OCI-LY1 (cell line): ENCODE measurements around the gene MYO5B.

ENCODE experiments used
- H2AFZ ChIP-seq: fragments of 200-600 bp; sonication (generic), shearing (Covaris generic); 2 replicates; pipeline ENCODE4 v1.6.0; 2014; ENCODE audit warnings: antibody characterized with exemption, mild to moderate bottlenecking, low read length
- H3F3A ChIP-seq: fragments of 200-600 bp; sonication (generic), shearing (Covaris generic); 2 replicates; pipeline ENCODE4 v1.6.0; 2014; ENCODE audit warnings: mild to moderate bottlenecking, antibody characterized with exemption, low read length, moderate library complexity; ENCODE audit not compliant: insufficient read depth
- H3K27ac ChIP-seq: fragments of 200-600 bp; sonication (generic); 2 replicates; pipeline ENCODE4 v1.5.1; 2014; ENCODE audit warnings: low read length, mixed run types, mild to moderate bottlenecking, low read depth; ENCODE audit not compliant: poor library complexity, severe bottlenecking
- H3K27me3 ChIP-seq: fragments of 200-600 bp; sonication (generic); 2 replicates; pipeline ENCODE4 v1.6.0; 2014; ENCODE audit warnings: antibody characterized with exemption, mild to moderate bottlenecking, low read length, moderate library complexity; ENCODE audit not compliant: insufficient read depth
- H3K36me3 ChIP-seq: fragments of 200-600 bp; sonication (generic); 2 replicates; pipeline ENCODE4 v1.6.1; 2014; ENCODE audit warnings: mild to moderate bottlenecking, antibody characterized with exemption, low read length, moderate library complexity, mixed read lengths; ENCODE audit not compliant: insufficient read depth
- H3K4me1 ChIP-seq: fragments of 200-600 bp; sonication (generic); 2 replicates; pipeline ENCODE4 v1.5.1; 2014; ENCODE audit warnings: mild to moderate bottlenecking, low read length, moderate library complexity; ENCODE audit not compliant: insufficient read depth, severe bottlenecking
- H3K4me2 ChIP-seq: fragments of 200-600 bp; sonication (generic), shearing (Covaris generic); 2 replicates; pipeline ENCODE4 v1.6.1; 2014; ENCODE audit warnings: low read length
- H3K4me3 ChIP-seq: fragments of 200-600 bp; sonication (generic); 2 replicates; pipeline ENCODE4 v1.5.1; 2014; ENCODE audit warnings: low read length, low read depth, mild to moderate bottlenecking, mixed read lengths; ENCODE audit not compliant: poor library complexity, severe bottlenecking
- H3K79me2 ChIP-seq: fragments of 200-600 bp; shearing (Covaris generic); 2 replicates; pipeline ENCODE4 v1.6.1; 2016; ENCODE audit warnings: mixed run types, low read length, mixed read lengths; ENCODE audit not compliant: insufficient read depth
- H3K9ac ChIP-seq: fragments of 200-600 bp; sonication (generic), shearing (Covaris generic); 2 replicates; pipeline ENCODE4 v1.6.1; 2014; ENCODE audit warnings: mild to moderate bottlenecking, low read length, mixed read lengths
- H3K9me2 ChIP-seq: fragments of 200-600 bp; sonication (generic), shearing (Covaris generic); 2 replicates; pipeline ENCODE4 v1.6.1; 2014; ENCODE audit warnings: low read depth, mild to moderate bottlenecking, low read length, mixed read lengths
- H3K9me3 ChIP-seq: fragments of 200-600 bp; shearing (Covaris generic); 2 replicates; pipeline ENCODE4 v1.6.1; 2014; ENCODE audit warnings: low read length, mixed read lengths
- H4K20me1 ChIP-seq: fragments of 200-600 bp; sonication (generic), shearing (Covaris generic); 2 replicates; pipeline ENCODE4 v1.6.0; 2016; ENCODE audit warnings: mild to moderate bottlenecking, low read length; ENCODE audit not compliant: insufficient read depth
- EZH2 ChIP-seq: fragments of 200-600 bp; sonication (generic), shearing (Covaris generic); IDR thresholded peaks from 2 replicates; pipeline ENCODE4 v1.8.0; 2017; ENCODE audit warnings: borderline replicate concordance, mixed run types, mild to moderate bottlenecking, antibody characterized with exemption, low read length, moderate library complexity, mixed read lengths
- TF ChIP-seq, protein P1 (sequence below): fragments of 200-600 bp; sonication (generic), shearing (Covaris generic); IDR thresholded peaks from 2 replicates; pipeline ENCODE4 v1.5.1; 2017; ENCODE audit warnings: mild to moderate bottlenecking, antibody characterized with exemption, low read length, moderate library complexity, mixed read lengths

The MYO5B gene

DNA sequence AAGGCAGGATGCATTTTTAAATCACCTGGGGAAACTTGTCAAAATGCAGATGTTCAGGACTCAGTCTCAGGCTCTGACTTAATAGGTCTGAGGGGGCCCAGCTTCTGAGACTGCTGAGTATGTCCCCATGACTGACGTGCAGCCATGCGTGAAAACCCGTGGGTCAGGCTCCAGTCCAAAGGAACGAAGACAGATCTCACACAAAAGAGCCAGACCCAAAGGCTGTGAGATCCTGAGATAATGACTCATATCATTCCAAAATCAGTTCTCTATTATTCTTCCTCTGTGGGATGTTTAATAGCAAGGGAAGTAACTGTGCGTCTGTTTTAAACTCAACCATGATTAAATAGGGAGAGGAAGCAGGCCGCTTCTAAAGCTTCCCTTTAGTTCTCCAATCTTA lies 274.2 kb downstream of the MYO5B start:
- Histone ChIP-seq H3F3A (no peaks in the 10 kb centered on the region), H3K9me2 (no peaks in the 10 kb centered on the region), H3K79me2 (no peaks in the 10 kb centered on the region), H3K9me3 (no peaks in the 10 kb centered on the region), H3K27ac (no peak overlapping the region), H3K9ac (no peak overlapping the region), H2AFZ (no peak overlapping the region), H4K20me1 (no peaks in the 10 kb centered on the region), H3K4me1 (no peaks in the 10 kb centered on the region), H3K36me3 (no peaks in the 10 kb centered on the region), H3K4me3 (no peak overlapping the region), H3K4me2 (no peak overlapping the region), H3K27me3 (peaks cover 7% of the 10 kb centered on the region; the same call in 1 of the 2 replicates)
- no peak for TF ChIP-seq EZH2
- TF ChIP-seq, protein P1, sequence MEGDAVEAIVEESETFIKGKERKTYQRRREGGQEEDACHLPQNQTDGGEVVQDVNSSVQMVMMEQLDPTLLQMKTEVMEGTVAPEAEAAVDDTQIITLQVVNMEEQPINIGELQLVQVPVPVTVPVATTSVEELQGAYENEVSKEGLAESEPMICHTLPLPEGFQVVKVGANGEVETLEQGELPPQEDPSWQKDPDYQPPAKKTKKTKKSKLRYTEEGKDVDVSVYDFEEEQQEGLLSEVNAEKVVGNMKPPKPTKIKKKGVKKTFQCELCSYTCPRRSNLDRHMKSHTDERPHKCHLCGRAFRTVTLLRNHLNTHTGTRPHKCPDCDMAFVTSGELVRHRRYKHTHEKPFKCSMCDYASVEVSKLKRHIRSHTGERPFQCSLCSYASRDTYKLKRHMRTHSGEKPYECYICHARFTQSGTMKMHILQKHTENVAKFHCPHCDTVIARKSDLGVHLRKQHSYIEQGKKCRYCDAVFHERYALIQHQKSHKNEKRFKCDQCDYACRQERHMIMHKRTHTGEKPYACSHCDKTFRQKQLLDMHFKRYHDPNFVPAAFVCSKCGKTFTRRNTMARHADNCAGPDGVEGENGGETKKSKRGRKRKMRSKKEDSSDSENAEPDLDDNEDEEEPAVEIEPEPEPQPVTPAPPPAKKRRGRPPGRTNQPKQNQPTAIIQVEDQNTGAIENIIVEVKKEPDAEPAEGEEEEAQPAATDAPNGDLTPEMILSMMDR: no peak

DNA sequence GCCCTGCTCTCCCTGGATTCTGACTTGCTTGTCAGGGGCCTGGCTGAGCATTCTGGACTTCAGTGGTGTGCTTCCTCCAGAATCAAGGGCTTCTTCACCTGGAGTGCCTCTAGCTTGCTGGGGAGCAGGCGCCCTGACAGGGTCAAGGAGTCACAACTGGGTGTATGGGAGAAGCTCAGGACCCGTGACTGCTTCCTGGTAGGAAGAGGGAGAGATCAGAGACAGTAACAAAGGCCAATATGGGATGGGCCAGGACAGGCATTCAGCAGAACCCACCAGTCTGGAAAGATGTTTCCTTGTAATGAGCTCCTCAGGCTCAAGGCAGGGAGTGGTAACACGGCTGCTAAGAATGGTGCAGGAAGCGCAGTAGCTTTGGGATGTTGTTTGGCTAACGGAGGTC lies 277.2 kb downstream of the MYO5B start:
- Histone ChIP-seq H3K4me2 (no peak overlapping the region), H3K9me3 (no peaks in the 10 kb centered on the region), H3K9ac (no peak overlapping the region), H2AFZ (no peak overlapping the region), H3K4me1 (no peaks in the 10 kb centered on the region), H3K27ac (no peak overlapping the region), H3K4me3 (no peak overlapping the region), H3K27me3 (peaks cover 7% of the 10 kb centered on the region; the same call in 1 of the 2 replicates), H3K79me2 (no peaks in the 10 kb centered on the region), H3F3A (no peaks in the 10 kb centered on the region), H3K36me3 (no peaks in the 10 kb centered on the region), H4K20me1 (no peaks in the 10 kb centered on the region), H3K9me2 (no peaks in the 10 kb centered on the region)
- TF ChIP-seq, protein P1: no peak
- no peak for TF ChIP-seq EZH2

DNA sequence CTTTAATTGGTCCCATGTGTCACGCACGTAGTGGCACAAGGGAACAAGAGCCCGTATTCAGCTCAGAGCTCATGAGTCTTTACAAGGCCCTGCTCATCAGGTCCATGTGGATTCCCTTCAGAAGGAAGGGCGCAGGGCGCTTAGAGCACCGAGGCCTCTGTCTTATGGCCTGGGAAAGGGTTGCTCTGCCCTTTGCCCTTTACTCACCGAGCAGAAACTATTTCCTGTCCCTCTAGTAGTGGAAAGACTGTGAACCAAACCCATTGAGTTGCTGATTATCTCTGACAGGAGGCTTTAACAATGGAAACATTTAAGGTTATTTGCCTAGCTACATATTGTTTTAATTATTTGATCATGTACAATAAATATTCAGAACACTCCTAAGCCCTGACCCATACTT lies 279.6 kb downstream of the MYO5B start:
- Histone ChIP-seq H3K9me2 (no peaks in the 10 kb centered on the region), H3K9me3 (no peaks in the 10 kb centered on the region), H3K27ac (no peak overlapping the region), H3F3A (no peaks in the 10 kb centered on the region), H3K27me3 (peaks cover 7% of the 10 kb centered on the region; the same call in 1 of the 2 replicates), H3K36me3 (no peaks in the 10 kb centered on the region), H2AFZ (no peak overlapping the region), H4K20me1 (no peaks in the 10 kb centered on the region), H3K4me1 (no peaks in the 10 kb centered on the region), H3K79me2 (no peaks in the 10 kb centered on the region), H3K9ac (no peak overlapping the region), H3K4me3 (no peak overlapping the region), H3K4me2 (no peak overlapping the region)
- no peak for TF ChIP-seq EZH2
- TF ChIP-seq, protein P1: no peak
